ENCODE measurements around the gene PALD1. TPM values are rescaled to one million over a fixed set of nuclear protein-coding genes. Genes with fewer than 3 reads are reported as not detected.

Gene PALD1
- total RNA-seq, 1 experiment from 2014 or later = 33.1 TPM

DNA sequence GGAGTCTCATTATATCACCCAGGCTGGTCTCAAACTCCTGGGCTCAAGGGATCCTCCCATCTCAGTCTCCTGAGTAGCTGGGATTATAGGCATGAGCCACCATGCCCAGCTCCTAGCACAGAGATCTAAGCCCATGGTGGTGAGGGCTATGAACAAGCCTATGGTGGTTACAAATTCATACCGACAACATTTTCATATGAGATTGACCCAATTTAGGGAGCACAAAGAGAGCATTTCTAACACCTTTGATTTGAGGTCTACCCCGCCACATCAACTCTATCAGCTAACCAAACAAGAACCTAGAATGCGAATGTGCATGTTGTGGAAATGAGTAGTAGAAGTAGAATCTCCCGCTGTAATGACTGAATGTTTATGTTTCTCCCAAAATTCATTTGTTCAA lies 138.2 kb downstream of the PALD1 start (continued):
- TF ChIP-seq ZFX (IDR thresholded peaks at IDR 0.05) = no peak

Other genes with a start within 250 kb of the PALD1 start
- gene PPA1, start 245.3 kb upstream of the PALD1 start, total RNA-seq (2021; ENCODE audit: unreplicated experiment) = 234 TPM
- gene NPFFR1, start 194.8 kb upstream of the PALD1 start, total RNA-seq (2021; ENCODE audit: unreplicated experiment) = 0.02 TPM
- gene LRRC20, start 96.1 kb upstream of the PALD1 start, total RNA-seq (2021; ENCODE audit: unreplicated experiment) = 19.5 TPM
- 36.7 TPM for gene EIF4EBP2, start 74.6 kb upstream of the PALD1 start, total RNA-seq (2021; ENCODE audit: unreplicated experiment)
- gene NODAL, start 37.1 kb upstream of the PALD1 start, total RNA-seq (2021; ENCODE audit: unreplicated experiment) = 0.30 TPM
- 6.4 TPM for gene PRF1, start 124.0 kb downstream of the PALD1 start, total RNA-seq (2021; ENCODE audit: unreplicated experiment)
- 13.2 TPM for gene ADAMTS14, start 193.7 kb downstream of the PALD1 start, total RNA-seq (2021; ENCODE audit: unreplicated experiment)

Measured in HCT116 (cell line).